Activated naive CD4-positive, alpha-beta T cell (primary cell): ENCODE data around the gene CNTRL.
"Not testable (repeated sequence)": the region's sequence is repeated elsewhere in the genome, so short reads cannot be mapped to it uniquely, and the experiment has no call there.

Experiments
- DNase-seq, 4 experiments: peaks; one replicate each; lab custom pipeline; 2025; lab: John Stamatoyannopoulos, UW

CNTRL gene

DNA sequence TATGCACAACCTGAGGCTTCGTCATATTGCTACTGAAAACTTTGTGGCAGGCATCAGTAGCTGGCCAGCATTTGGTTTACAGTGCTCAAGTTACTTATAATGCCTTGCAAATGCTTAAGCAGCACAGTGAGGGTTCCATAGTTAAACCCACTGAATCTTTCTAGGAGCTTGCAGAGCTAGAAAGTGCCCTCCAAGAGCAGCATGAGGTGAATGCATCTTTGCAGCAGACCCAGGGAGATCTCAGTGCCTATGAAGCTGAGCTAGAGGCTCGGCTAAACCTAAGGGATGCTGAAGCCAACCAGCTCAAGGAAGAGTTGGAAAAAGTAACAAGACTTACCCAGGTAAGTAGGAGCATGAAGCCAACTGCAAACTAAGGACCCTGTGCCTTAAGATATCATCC is 60.9 kb downstream of the CNTRL start:
- no peak for DNase-seq

DNA sequence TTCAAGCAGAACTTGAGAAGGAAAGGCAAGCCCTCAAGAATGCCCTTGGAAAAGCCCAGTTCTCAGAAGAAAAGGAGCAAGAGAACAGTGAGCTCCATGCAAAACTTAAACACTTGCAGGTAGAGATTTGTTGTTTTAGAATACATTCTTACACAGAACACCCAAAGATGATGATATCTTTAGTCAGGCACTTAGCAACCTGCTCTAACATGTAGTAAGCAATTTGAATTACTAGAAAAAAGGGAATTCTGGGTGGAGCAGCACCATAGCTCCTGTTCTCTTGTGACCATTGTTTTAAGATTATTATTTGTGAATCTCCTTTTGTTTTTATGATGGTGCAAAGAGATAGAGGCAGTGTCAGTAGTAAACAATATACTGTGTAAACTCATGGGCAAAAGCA is 63.8 kb downstream of the CNTRL start:
- no peak for DNase-seq

DNA sequence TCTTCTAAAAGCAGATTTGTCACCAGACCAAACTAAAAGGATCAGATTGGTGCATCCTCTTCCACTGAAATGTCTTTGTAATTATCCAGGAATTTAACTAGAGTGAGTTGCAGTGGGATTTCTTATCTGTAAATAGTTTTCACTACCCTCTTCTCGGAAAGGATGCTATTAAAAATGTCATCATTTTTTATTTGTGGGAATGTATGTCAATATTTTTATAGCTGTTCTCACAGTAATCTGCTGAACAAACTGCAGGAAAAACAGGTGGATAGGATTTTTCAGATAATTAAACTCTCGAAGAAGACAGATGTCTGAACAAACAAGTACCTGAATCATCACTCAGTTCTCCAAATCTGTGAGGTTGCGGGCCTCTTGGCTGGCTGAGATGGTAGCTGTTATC is 64.2 kb downstream of the CNTRL start:
- no peak for DNase-seq

DNA sequence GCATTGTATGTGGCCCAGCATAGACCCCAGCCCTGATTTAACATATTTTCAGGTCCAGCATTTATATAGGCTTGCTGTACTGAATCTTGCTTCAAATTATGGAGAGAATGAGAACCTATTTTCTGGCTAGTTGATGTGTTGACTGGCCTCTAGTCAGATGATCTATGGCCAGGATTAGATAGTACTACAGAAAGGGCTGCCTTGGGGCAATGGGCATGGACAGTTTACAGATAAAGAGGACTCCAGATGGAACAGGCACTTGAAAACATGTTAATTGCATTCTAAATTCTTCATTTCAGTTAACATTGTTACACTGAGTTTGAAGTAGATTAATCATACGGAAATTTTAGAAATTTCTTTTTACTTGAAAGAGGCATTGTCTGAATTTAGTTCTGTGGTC is 65.4 kb downstream of the CNTRL start:
- DNase-seq: no peak

DNA sequence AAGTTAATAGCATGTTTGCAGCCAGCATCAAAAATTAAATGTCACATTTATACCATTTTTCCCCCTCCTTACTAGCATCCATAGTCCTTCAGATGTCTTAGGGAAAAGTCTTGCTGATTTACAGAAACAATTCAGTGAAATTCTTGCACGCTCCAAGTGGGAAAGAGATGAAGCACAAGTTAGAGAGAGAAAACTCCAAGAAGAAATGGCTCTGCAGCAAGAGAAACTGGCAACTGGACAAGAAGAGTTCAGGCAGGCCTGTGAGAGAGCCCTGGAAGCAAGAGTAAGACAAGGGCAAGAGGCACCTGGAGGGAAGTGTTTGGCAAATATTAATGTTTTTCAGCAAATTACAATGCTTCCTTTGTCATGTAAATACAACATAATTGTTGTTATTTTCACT is 66.6 kb downstream of the CNTRL start:
- no peak for DNase-seq

DNA sequence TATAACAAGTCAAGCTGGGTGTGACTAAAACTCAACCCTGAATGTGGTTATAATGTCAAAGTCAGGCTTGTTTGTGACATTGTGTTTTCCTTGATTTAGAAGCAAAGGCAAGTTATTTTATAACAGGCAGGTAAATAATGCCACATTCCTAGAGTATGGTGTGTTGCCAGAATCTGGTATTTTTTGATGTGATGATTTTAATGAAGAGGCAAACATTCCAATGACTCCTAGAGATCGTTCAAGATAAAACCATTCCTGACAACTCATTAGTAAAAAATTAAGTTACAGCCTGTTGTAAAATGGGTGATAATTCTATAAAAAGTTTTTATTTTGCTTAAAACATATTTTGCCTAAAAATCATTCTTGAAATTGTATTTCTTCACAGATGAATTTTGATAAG is 67.0 kb downstream of the CNTRL start:
- DNase-seq: no peak

DNA sequence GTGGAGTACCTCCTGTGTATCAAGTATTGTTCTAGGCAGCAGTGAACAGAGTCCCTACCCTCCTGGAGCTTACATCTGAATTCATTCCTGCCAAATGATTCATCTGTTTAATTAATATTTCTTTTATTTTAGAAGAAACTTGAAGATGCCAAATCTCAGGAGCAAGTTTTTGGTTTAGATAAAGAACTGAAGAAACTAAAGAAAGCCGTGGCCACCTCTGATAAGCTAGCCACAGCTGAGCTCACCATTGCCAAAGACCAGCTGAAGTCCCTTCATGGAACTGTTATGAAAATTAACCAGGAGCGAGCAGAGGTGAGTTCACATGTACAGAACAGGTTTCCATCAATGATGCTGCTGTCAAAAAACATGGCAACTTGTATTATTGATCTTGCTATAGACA is 69.0 kb downstream of the CNTRL start:
- no peak for DNase-seq

DNA sequence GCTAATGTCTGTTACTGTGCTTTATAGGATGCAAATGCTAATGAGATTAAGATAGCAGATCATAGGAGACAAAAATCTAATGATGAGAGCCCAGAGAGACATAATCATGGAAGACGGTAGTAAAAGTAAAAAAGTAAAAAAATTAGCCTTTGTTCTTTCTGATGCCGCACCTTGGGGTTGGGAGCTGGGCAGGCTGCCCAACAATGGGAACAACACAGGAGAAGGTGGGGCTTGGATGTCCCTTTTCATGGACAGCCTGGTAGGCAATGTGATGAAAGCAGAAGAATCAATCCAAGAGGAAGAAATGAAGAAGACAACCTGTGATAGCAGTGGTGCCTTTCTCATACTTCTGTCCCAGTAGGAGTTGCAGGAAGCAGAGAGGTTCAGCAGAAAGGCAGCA is 69.7 kb downstream of the CNTRL start:
- no peak for DNase-seq

DNA sequence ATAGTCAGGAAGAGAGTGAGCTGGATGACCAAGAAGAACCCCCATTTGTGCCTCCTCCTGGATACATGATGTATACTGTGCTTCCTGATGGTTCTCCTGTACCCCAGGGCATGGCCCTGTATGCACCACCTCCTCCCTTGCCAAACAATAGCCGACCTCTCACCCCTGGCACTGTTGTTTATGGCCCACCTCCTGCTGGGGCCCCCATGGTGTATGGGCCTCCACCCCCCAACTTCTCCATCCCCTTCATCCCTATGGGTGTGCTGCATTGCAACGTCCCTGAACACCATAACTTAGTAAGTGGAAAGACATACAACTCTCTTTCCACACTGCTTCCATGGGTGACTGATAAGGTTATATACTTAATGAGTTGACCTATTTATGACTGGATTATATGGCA is 75.4 kb downstream of the CNTRL start:
- no peak for DNase-seq

DNA sequence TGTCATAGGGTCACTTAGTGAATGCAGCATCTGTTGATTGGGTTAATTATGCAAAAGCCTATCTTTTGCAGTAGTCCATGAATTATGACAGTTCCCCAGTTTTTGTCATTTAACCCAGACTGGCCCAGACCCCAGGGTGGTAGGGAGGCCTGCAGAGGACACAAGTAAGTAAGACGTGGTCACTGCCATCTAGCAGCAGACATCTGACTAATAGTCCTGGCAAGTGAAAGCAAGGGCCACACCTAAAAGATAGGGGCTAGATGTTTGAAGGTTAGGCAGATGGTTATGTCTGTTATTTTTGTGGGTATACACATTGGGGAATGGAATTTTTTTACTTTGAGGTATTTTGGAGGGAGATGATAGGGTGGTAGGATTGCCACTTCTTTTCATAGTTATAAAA is 78.9 kb downstream of the CNTRL start:
- no peak for DNase-seq

DNA sequence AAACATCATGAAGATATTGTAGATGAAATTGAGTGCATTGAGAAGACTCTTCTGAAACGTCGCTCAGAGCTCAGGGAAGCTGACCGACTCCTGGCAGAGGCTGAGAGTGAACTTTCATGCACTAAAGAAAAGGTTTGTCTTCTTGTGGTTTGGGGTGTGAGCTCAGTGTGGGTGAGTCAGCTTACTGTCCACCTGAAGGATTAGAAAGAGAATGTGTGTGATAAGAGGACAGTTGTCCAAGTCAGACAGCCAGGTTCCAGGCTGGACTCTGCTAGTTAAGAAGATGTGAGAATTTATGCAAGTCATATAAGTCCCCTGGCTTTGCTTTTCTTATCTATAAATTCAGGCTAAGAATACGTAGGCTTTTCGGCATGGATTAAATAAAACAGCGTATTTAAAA is 80.0 kb downstream of the CNTRL start:
- DNase-seq: no peak

DNA sequence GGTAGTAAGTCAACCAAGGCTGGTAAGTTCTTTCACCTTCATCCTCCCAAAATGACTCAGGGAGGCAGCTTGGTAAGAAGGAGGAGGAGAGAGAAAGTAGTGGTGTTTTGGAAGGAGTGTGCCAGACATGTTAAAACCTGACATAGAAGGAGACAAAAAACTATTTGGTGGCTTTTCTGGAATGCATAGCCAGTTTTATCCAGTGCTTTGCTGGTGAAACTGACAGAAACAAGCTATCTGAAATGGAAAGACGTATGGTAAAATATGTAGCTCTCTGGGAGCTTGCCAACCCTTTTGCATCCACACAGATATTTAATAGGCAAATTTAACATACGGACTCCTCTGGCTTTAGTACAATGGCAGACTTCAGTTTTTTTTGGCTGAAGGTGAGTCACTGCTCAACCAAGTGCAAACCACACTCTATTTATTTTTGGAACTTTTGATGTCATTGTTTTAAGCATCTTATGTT is 81.5 kb downstream of the CNTRL start:
- no peak for DNase-seq

DNA sequence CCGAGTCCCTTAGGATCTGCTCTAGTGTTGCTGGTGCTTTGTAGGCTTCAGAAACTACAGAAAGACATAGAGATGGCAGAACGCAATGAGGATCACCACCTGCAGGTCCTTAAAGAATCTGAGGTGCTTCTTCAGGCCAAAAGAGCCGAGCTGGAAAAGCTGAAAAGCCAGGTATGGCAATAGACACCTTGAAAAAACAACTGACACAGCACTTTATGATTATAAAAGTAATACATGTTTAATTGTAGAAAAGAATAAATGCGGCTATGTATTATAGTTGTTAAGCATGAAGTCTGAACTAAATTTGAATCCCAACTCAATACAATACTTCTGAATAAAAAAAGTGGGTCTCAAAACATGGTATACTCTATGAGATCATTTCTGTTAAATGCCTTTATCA is 83.2 kb downstream of the CNTRL start:
- DNase-seq: no peak

DNA sequence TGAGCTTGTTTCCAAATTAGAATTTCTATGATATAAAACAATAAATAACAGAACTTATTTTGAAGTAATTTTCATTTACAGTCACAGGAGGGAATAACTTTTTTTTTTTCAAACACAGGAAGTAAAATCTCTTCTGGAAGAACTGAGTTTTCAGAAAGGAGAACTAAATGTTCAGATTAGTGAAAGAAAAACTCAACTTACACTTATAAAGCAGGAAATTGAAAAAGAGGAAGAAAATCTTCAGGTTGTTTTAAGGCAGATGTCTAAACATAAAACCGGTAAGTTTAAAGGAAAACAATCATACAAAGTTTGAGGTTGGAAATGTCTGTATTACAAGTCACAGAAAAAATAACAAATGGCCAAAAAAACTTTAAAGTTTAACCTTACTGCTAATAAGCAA is 85.3 kb downstream of the CNTRL start:
- no peak for DNase-seq

DNA sequence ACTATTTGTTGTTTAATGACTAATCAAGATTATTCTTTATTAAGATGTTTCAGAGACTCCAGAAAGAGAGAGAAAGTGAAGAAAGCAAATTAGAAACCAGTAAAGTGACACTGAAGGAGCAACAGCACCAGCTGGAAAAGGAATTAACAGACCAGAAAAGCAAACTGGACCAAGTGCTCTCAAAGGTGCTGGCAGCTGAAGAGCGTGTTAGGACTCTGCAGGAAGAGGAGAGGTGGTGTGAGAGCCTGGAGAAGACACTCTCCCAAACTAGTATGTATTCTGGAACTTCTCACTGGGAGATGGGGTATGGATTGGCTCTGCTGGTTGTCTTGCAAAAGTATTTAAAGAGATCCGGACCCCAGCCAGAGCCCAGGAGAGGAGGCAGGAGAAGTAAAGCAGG is 93.3 kb downstream of the CNTRL start:
- DNase-seq: no peak

DNA sequence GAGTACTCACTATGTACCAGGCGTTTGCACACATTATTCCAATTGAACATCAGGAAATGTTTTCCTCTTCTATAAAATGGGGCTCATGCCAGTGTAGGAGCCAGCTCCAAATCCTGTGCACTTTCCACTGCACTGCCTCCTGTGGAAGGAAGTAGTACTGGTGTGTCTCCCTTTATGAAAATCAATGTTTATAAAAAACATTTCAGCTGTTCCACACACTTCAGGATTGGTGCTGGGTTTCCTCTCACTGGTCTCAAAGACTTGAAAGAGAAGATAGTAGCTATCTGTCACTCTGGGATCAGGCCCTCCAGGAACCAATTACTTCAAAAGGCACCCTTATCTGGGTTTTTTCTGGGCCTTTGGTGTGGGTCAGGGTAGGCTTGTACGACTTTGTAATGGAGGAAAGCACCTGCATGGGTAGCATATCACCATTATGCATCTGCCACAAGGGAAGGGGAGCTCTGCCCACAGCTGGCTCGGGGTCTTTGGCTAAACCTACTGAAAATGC is 94.4 kb downstream of the CNTRL start:
- peak in 1 of 4 experiments; percentile 1 for DNase-seq

DNA sequence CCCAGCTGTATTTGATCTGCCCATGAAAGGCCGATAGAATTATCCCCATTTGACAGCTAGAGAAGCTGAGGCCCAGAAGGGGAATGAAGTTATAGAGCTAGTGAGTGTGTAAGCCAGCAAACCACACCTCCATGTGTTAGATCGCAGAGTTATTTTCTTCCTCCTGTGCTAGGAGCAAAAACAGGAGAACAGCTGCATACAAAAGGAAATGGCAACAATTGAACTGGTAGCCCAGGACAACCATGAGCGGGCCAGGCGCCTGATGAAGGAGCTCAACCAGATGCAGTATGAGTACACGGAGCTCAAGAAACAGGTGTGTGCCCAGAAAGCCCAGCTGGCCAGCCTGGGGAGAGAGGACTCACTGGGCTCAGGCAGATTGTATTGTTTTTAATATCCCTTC is 96.5 kb downstream of the CNTRL start:
- no peak for DNase-seq

DNA sequence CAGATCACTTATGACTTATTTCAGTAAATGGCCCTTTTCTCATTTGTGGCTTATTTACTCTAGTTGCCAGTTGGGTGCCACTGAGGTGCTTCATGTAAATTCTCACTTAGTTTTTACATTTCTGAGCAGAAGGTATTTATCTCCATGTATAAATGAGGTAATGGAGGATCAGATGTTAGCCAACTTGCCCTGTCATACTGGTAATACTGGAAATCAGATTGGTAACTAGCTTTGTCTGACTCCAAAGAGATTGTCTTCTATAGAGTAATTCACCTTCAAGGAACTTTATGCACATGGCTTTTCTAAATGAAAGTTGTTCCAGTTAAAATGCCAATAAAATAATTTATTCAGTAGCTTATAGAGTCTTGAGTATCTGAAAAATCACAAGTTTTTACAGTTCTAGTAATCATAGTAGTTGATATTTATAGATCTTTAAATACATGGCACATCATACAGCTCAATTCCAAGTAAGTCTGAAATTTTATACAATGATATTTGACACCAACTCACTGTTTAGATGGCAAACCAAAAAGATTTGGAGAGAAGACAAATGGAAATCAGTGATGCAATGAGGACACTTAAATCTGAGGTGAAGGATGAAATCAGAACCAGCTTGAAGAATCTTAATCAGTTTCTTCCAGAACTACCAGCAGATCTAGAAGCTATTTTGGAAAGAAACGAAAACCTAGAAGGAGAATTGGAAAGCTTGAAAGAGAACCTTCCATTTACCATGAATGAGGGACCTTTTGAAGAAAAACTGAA is 98.2 kb downstream of the CNTRL start:
- no peak for DNase-seq

DNA sequence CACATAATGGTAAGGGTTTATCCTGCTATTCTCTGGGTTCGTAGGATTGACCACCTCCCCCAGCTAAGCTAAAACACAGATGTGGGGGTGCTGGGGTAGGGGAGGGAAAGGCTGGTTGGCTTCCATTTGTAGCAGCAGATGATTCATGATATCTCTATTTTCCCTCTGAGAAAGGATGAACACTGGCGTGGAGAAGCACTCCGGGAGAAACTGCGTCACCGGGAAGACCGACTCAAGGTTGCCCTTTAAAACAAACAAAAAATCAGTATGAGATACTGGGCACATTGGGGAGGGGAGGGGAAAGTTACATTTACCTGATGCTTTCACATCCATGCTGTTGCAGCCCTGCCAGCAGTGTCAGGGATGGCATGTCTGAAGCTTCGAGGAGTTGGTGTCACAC is 98.7 kb downstream of the CNTRL start:
- DNase-seq: no peak

DNA sequence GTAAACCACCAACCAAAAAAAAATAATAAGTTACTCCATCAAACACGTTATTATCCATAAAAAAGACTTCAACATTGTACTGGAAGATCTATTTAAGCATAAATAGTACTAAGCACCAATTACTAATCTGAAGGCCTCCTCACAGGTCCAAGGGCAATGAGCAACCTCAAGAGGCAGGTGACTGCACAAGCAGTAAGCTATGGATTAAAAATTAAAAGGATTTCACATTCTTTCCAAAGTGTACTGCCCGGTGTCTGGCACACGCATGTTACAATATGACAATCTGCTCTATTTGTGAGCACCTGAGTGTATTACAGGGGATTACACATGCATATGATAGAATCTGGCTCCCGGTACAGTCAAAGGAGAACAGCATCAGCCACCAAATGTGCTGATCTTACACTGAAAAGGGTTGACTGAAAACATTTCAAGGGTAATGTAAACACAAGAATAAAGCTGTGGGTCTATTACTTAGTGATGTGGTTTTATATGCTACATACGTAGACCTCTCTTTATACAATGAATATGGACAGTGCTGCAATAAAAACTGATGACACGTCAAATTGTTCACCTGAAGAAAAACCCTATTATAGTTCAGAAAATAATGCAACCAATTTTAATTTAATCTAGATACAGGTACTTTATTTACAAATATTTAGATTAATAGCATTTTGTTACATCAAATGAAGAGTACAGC is 104.1 kb downstream of the CNTRL start:
- no peak for DNase-seq

DNA sequence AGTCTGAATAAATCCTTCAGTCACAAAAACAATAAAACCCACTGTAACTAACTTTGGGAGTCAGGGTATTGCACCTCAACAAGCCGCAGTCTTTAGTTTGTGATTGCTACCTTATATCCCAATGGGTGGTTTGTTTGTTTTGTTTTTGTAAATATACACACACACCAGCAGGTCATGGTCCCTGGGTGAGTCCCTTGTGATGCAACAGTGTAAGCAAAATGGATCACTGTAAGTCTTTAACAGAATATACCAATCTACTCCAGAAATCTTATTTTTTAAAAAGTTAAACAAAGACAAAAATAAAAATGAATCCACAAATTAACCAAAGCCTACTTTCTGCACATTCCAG is 104.6 kb downstream of the CNTRL start:
- not testable (repeated sequence) for DNase-seq

DNA sequence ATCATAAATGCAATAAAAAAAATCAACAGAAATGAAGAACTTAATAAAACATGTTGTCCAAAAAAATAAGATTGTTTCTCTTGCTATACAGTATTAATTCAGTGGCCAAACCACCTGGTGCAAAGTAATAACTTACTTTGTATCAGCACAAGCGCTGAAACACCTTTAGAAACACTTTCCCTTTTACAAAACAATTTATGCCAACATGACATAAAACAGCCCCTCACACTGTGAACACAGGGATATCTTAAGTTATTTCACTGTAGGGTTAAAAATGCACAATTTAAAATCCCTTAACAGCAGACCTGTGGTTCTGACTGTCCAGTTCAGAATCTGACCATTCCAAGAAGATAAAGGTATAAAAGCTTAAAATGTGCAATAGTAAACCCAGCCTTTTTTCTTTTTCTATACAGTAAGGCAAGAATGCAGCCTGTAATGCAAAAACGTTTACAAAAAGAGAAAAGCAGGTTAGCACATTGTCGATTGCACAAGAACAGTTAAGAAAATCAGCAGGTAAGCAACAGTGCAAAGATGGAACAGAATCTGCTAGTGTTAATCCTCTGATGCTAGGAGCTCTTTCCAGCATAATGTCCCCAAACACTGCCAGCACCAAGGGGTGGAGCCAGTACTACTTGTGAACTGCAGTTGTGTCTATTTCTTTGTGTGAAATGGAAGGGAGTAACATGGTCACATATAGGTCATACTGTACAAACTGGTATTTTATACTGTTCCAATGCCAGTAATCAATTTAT is 105.4 kb downstream of the CNTRL start:
- no peak for DNase-seq
